B cell (primary cell): Measurements from ENCODE around the gene EPHA10. TPM values are rescaled to one million over a fixed set of nuclear protein-coding genes. Genes with fewer than 3 reads are reported as not detected.

Experiments used
- ATAC-seq: fragments of 200-7000 bp; cut with Tn5 transposase; one replicate; pipeline ENCODE4 v1.10.0; 2021; ENCODE audit warnings: low read depth, mild to moderate bottlenecking, moderate number of reproducible peaks, moderate library complexity
- CTCF ChIA-PET: fragments of 350-600 bp; sonication (Branson Sonifier 250); formaldehyde crosslinking; loops from one replicate; lab custom pipeline; 2021; ENCODE audit warnings: antibody characterized with exemption, inconsistent platforms; lab: Charles Lee
- POLR2A ChIA-PET: fragments of 350-600 bp; sonication (Branson Sonifier 250); formaldehyde crosslinking; loops from one replicate; lab custom pipeline; 2021; ENCODE audit warnings: antibody characterized with exemption; lab: Charles Lee
- DNase-seq: peaks from one replicate; pipeline ENCODE4 v3.0.0; 2013
- H2AFZ ChIP-seq: 2 replicates; pipeline ENCODE4 v1.6.1; 2012; ENCODE audit warnings: mild to moderate bottlenecking, low read depth, low read length; ENCODE audit not compliant: insufficient read depth, poor library complexity, severe bottlenecking
- H3K27ac ChIP-seq, 2 donors: 1 replicate in 1 of 2; 2 replicates in 1 of 2; pipeline ENCODE4 v1.5.1; 2012 to 2013; ENCODE audit warnings: low read length in 2 of 2, mild to moderate bottlenecking in 2 of 2, moderate library complexity in 1 of 2
- H3K27me3 ChIP-seq, 4 experiments: fragments of 200-600 bp in 1 of 4; sonication (generic) in 1 of 4; replicated peaks in 1 of 4; 1 replicate in 2 of 4; 2 replicates in 2 of 4; pipeline versions ENCODE4 v1.6.1 to v1.7.0; 2013 to 2016; ENCODE audit warnings: low read length in 3 of 4, mild to moderate bottlenecking in 2 of 4, mixed read lengths in 1 of 4, moderate library complexity in 1 of 4; ENCODE audit not compliant: insufficient read depth in 4 of 4, control insufficient read depth in 3 of 4; ENCODE audit errors: control extremely low read depth in 1 of 4
- H3K36me3 ChIP-seq, 2 experiments: replicated peaks in 1 of 2; 1 replicate in 1 of 2; 2 replicates in 1 of 2; pipeline versions ENCODE4 v1.6.1 to v1.7.1; 2013; ENCODE audit warnings: low read length in 1 of 2; ENCODE audit not compliant: insufficient read depth in 2 of 2, control insufficient read depth in 1 of 2; ENCODE audit errors: control extremely low read depth in 1 of 2, extremely low read depth in 1 of 2
- H3K4me1 ChIP-seq, 2 donors: fragments of 200-600 bp in 1 of 2; sonication (generic) in 1 of 2; 1 replicate in 1 of 2; 2 replicates in 1 of 2; pipeline versions ENCODE4 v1.5.1 to v1.6.1; 2013 to 2017; ENCODE audit warnings: low read length in 2 of 2; ENCODE audit not compliant: control insufficient read depth in 2 of 2, insufficient read depth in 2 of 2
- H3K4me2 ChIP-seq: replicated peaks from 2 replicates; pipeline ENCODE3; 2012; ENCODE audit warnings: mild to moderate bottlenecking, low read depth, low read length; ENCODE audit not compliant: poor library complexity, severe bottlenecking
- H3K4me3 ChIP-seq, 5 experiments: fragments of 200-600 bp in 1 of 5; sonication (generic) in 1 of 5; 1 replicate in 3 of 5; 2 replicates in 2 of 5; pipeline versions ENCODE4 v1.5.1 to v1.7.0; 2011 to 2016; ENCODE audit warnings: low read length in 4 of 5, mild to moderate bottlenecking in 4 of 5, low read depth in 2 of 5, control low read depth in 1 of 5, moderate library complexity in 1 of 5; ENCODE audit not compliant: insufficient read depth in 1 of 5; ENCODE audit errors: control extremely low read depth in 1 of 5, extremely low read depth in 1 of 5
- H3K79me2 ChIP-seq: fragments of 200-600 bp; sonication (generic); one replicate; pipeline ENCODE4 v1.6.0; 2016; ENCODE audit warnings: low read length; ENCODE audit not compliant: control insufficient read depth, insufficient read depth
- H3K9ac ChIP-seq: fragments of 200-600 bp; sonication (generic); 2 replicates; pipeline ENCODE4 v1.6.1; 2017; ENCODE audit warnings: mild to moderate bottlenecking, low read length, moderate library complexity
- H3K9me3 ChIP-seq, 3 donors: one replicate each; pipeline versions ENCODE4 v1.6.1 to v1.7.1; 2013; ENCODE audit warnings: low read length in 2 of 3; ENCODE audit not compliant: control insufficient read depth in 2 of 3, insufficient read depth in 1 of 3; ENCODE audit errors: control extremely low read depth in 1 of 3
- H4K20me1 ChIP-seq: 2 replicates; pipeline ENCODE4 v1.6.0; 2012; ENCODE audit warnings: mild to moderate bottlenecking, low read length; ENCODE audit not compliant: insufficient read depth, control insufficient read depth, poor library complexity, severe bottlenecking
- H3K27ac Mint-ChIP-seq: one replicate; pipeline ENCODE4 v1.8.0; 2021; ENCODE audit warnings: mixed read lengths
- H3K27me3 Mint-ChIP-seq: one replicate; pipeline ENCODE4 v1.8.0; 2021; ENCODE audit warnings: mixed read lengths
- H3K4me1 Mint-ChIP-seq: one replicate; pipeline ENCODE4 v1.8.0; 2021; ENCODE audit warnings: mixed read lengths
- H3K4me3 Mint-ChIP-seq: one replicate; pipeline ENCODE4 v1.8.0; 2021; ENCODE audit warnings: mixed read lengths
- H3K9me3 Mint-ChIP-seq: one replicate; pipeline ENCODE4 v1.8.0; 2022; ENCODE audit warnings: mixed read lengths; ENCODE audit not compliant: insufficient read depth
- CTCF ChIP-seq: fragments of 200-600 bp; IDR thresholded peaks from one replicate; pipeline ENCODE4 v1.8.0; 2022; ENCODE audit warnings: antibody characterized with exemption, mild to moderate bottlenecking
- EZH2 ChIP-seq: IDR thresholded peaks from 2 replicates; pipeline ENCODE4 v1.6.1; 2012; ENCODE audit warnings: borderline replicate concordance, low read depth, mild to moderate bottlenecking, moderate library complexity, low read length; ENCODE audit not compliant: insufficient read depth, poor library complexity, severe bottlenecking
- WGBS: methylation state at CpG from one replicate; pipeline ENCODE4 v1.1.5; 2013; ENCODE audit warnings: missing lambda C conversion rate; ENCODE audit not compliant: insufficient coverage; 5-methylcytosine and 5-hydroxymethylcytosine counted together
- intact Hi-C: fragments of 100-400 bp; cut with micrococcal nuclease; formaldehyde crosslinking; loops from one replicate; pipeline ENCODE4 v1.10.0; 2022
- polyA plus RNA-seq: library from polyadenylated mRNA; depleted of rRNA; stranded (reverse); fragments of >200 nt; gene quantifications from 2 replicates; pipeline ENCODE4 v1.2.3, GENCODE V29; 2012
- total RNA-seq, 2 donors: library from RNA; stranded (reverse); fragments of 120-200 nt in 1 of 2; gene quantifications; 1 replicate in 1 of 2; 2 replicates in 1 of 2; pipeline versions ENCODE4 v1.2.3 to v1.2.4, GENCODE V29; 2013 to 2022

Gene EPHA10
- total and polyA plus RNA-seq, 2 donors (not counting 1 experiment from before 2014, with no cell fraction given): 0.39 to 0.94 TPM

DNA sequence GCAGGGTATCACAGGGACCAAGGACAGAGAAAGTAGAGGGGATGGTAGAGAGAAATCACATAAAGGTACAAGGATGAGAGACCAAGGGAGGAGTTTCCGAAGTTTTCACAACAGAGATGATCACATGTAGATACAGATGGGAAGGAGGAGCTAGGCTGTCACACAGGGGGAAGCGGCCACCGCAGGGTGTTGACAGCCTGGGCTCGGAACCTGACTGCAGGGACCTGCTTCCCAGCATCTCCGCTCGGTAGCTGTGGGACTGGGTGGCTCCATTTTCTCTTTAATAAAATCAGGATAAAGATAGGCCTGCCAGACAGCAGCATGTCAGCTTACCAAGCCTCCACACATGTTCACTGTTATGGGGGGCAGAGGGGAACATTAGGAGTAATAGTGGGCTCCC, 40.3 kb downstream of the EPHA10 start:
- H2AFZ ChIP-seq: no peak overlapping the region
- ATAC-seq: no peak
- no peak for TF ChIP-seq EZH2
- TF ChIP-seq CTCF: no peak

GRCh38 chr1:37723390-37724078, 41.4 kb downstream of the EPHA10 start:
- intact Hi-C loops: no loop called here
- H3K27me3 Mint-ChIP-seq: peaks cover 31% of the 10 kb centered on the region
- Histone ChIP-seq H3K9ac (no peak overlapping the region), H3K36me3 (no peaks in the 10 kb centered on the region), H4K20me1 (no peaks in the 10 kb centered on the region), H3K79me2 (no peaks in the 10 kb centered on the region), H3K9me3 (no peaks in the 10 kb centered on the region), H3K4me1 (no peaks in the 10 kb centered on the region), H3K4me3 (no peak overlapping the region), H2AFZ (no peak overlapping the region), H3K27me3 (peaks cover 0 to 2% (median 0%) of the 10 kb centered on the region in 4 experiments), H3K4me2 (no peak overlapping the region), H3K27ac (no peak overlapping the region)
- no peaks in the 10 kb centered on the region for H3K4me1 Mint-ChIP-seq
- DNase-seq (no peak), ATAC-seq (no peak)
- no peaks in the 10 kb centered on the region for H3K9me3 Mint-ChIP-seq
- no peak overlapping the region for H3K4me3 Mint-ChIP-seq
- TF ChIP-seq EZH2 (no peak), CTCF (no peak)
- 76% methylated on average over 8 of the region's 11 CpGs for WGBS
- POLR2A ChIA-PET: no interaction called here
- CTCF ChIA-PET: no interaction called here
- H3K27ac Mint-ChIP-seq: no peak overlapping the region

More for the DNA sequence above, 40.3 kb downstream of the EPHA10 start:
- H3K4me1 Mint-ChIP-seq: no peaks in the 10 kb centered on the region
- no peaks in the 10 kb centered on the region for H3K79me2 ChIP-seq
- no peaks in the 10 kb centered on the region for H4K20me1 ChIP-seq
- DNase-seq: no peak
- H3K4me2 ChIP-seq: no peak overlapping the region
- H3K27ac ChIP-seq: no peak overlapping the region
- no peaks in the 10 kb centered on the region for H3K36me3 ChIP-seq
- H3K27me3 Mint-ChIP-seq: peaks cover 32% of the 10 kb centered on the region
- no peaks in the 10 kb centered on the region for H3K4me1 ChIP-seq
- no peaks in the 10 kb centered on the region for H3K9me3 ChIP-seq
- no peaks in the 10 kb centered on the region for H3K9me3 Mint-ChIP-seq
- no peak overlapping the region for H3K4me3 ChIP-seq
- intact Hi-C loops: no loop called here
- POLR2A ChIA-PET: no interaction called here
- H3K27ac Mint-ChIP-seq: no peak overlapping the region
- H3K27me3 ChIP-seq: peaks cover 0 to 2% (median 0%) of the 10 kb centered on the region in 4 experiments
- no peak overlapping the region for H3K9ac ChIP-seq
- WGBS: 96% methylated on average over 4 of the region's 6 CpGs
- H3K4me3 Mint-ChIP-seq: no peak overlapping the region
- CTCF ChIA-PET: no interaction called here
